GM23248 (cell line): ENCODE data around the gene FCGBP. TPM values are rescaled to one million over a fixed set of nuclear protein-coding genes. Genes with fewer than 3 reads are reported as not detected.
"Not testable (repeated sequence)": the region's sequence is repeated elsewhere in the genome, so short reads cannot be mapped to it uniquely, and the experiment has no call there.

Experiments used
- DNase-seq: peaks from one replicate; pipeline ENCODE4 v3.0.0-alpha.2; 2015
- H2AFZ ChIP-seq: fragments of 200-600 bp; sonication (generic); 2 replicates; pipeline ENCODE4 v1.6.1; 2016; ENCODE audit warnings: antibody characterized with exemption
- H3F3A ChIP-seq: fragments of 200-600 bp; sonication (generic); 2 replicates; pipeline ENCODE4 v1.6.1; 2016; ENCODE audit warnings: mild to moderate bottlenecking, antibody characterized with exemption, mixed run types; ENCODE audit not compliant: insufficient read depth
- H3K27ac ChIP-seq: fragments of 200-600 bp; sonication (generic); 2 replicates; pipeline ENCODE4 v1.5.1; 2016; ENCODE audit warnings: mild to moderate bottlenecking
- H3K27me3 ChIP-seq: fragments of 200-600 bp; sonication (generic); replicated peaks from 2 replicates; pipeline ENCODE4 v1.6.1; 2016; ENCODE audit warnings: mild to moderate bottlenecking; ENCODE audit not compliant: insufficient read depth
- H3K36me3 ChIP-seq: fragments of 200-600 bp; sonication (generic); 2 replicates; pipeline ENCODE4 v1.6.1; 2016; ENCODE audit warnings: low read depth, mild to moderate bottlenecking
- H3K4me1 ChIP-seq: fragments of 200-600 bp; sonication (generic); 2 replicates; pipeline ENCODE4 v1.6.1; 2016; ENCODE audit warnings: mild to moderate bottlenecking; ENCODE audit not compliant: insufficient read depth
- H3K4me2 ChIP-seq: fragments of 200-600 bp; sonication (generic); one replicate; pipeline ENCODE4 v1.6.1; 2016; ENCODE audit warnings: mild to moderate bottlenecking; ENCODE audit not compliant: unreplicated experiment
- H3K4me3 ChIP-seq: fragments of 200-600 bp; sonication (generic); 2 replicates; pipeline ENCODE4 v1.5.1; 2016; ENCODE audit warnings: mild to moderate bottlenecking
- H3K79me2 ChIP-seq: fragments of 200-600 bp; sonication (generic); 2 replicates; pipeline ENCODE4 v1.6.1; 2016; ENCODE audit warnings: mild to moderate bottlenecking; ENCODE audit not compliant: insufficient read depth
- H3K9ac ChIP-seq: fragments of 200-600 bp; sonication (generic); 2 replicates; pipeline ENCODE4 v1.6.1; 2016; ENCODE audit warnings: mild to moderate bottlenecking
- H3K9me2 ChIP-seq: fragments of 200-600 bp; sonication (generic); 2 replicates; pipeline ENCODE4 v1.6.1; 2016; ENCODE audit warnings: mixed run types, mild to moderate bottlenecking, moderate library complexity; ENCODE audit not compliant: insufficient read depth
- H3K9me3 ChIP-seq: fragments of 200-600 bp; sonication (generic); one replicate; pipeline ENCODE4 v1.6.1; 2017; ENCODE audit warnings: low read depth
- H4K20me1 ChIP-seq: fragments of 200-600 bp; sonication (generic); 2 replicates; pipeline ENCODE4 v1.6.0; 2016; ENCODE audit not compliant: insufficient read depth
- EZH2 ChIP-seq: fragments of 200-600 bp; sonication (generic); IDR thresholded peaks from 2 replicates; pipeline ENCODE4 v1.6.1; 2018; ENCODE audit warnings: antibody characterized with exemption, mild to moderate bottlenecking; ENCODE audit not compliant: insufficient read depth, poor library complexity, severe bottlenecking
- EZH2phosphoT487 ChIP-seq: fragments of 200-600 bp; sonication (generic); IDR thresholded peaks from 2 replicates; pipeline ENCODE4 v1.6.1; 2018; ENCODE audit warnings: antibody characterized with exemption, moderate library complexity, mild to moderate bottlenecking, low read depth; ENCODE audit not compliant: insufficient read depth
- WGBS, 2 experiments: methylation state at CpG; one replicate each; pipeline ENCODE4 v1.1.6; 2015 to 2017; ENCODE audit warnings: low lambda C conversion rate in 2 of 2, low coverage in 1 of 2; ENCODE audit errors: missing lambda C conversion rate in 2 of 2; 5-methylcytosine and 5-hydroxymethylcytosine counted together
- in situ Hi-C: fragments of 300-500 bp; cut with MboI; formaldehyde crosslinking; loops from 2 replicates; pipeline ENCODE4 v1.15.0; 2020
- polyA plus RNA-seq: library from polyadenylated mRNA; unstranded; fragments of >200 nt; fragmentation: Nextera tagmentation; extraction: Ambion mirVana; gene quantifications from 2 replicates; pipeline ENCODE4 v1.2.1, GENCODE V29; 2016
- total RNA-seq: library from RNA; depleted of rRNA; stranded (reverse); fragments of >200 nt; shearing (Covaris generic); gene quantifications from 2 replicates; pipeline ENCODE4 v1.2.3, GENCODE V29; 2014

Gene FCGBP
- total and polyA plus RNA-seq, 2 experiments from 2014 or later = not detected

DNA sequence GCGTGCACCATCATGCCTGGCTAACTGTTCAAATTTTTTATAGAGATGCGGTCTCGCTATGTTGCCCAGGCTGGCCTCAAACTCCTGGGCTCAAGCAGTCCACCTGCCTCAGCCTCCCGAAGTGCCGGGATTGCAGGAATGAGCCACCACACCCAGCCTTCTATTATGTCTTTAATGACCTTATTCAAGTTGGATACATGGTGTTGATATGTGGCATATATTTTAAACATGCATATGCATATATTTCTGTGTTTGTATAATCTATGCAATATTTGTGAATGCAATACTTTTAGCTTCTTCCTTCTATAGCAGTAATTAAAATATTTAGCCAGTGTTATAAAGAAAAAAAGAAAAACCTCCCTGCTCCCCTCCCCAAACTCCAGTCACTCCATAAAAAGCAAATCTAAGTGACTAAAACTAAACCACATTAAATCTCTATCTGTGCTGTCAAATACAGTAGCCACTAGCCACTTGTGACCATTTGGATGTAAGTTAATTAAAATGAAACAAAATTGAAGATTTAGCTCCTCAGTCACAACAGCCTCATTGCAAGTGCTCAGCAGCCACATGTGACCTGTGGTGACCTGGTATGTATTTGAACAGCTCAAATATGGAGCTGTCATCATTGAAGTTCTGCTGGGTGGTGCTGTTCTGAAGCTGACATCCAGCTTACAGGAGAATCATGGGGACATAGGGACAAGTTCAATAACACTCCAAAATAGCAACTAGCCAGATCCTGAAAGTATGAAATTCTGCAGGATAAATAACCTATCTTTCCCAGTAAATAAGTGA lies 27.4 kb downstream of the FCGBP start:
- Histone ChIP-seq H3K27me3 (no peaks in the 10 kb centered on the region; the same call in 1 of the 2 replicates), H3K9me3 (no peaks in the 10 kb centered on the region), H3K9me2 (no peaks in the 10 kb centered on the region), H3F3A (no peaks in the 10 kb centered on the region), H3K4me3 (no peak overlapping the region), H3K27ac (no peak overlapping the region), H3K4me2 (no peak overlapping the region), H3K79me2 (no peaks in the 10 kb centered on the region), H3K36me3 (no peaks in the 10 kb centered on the region), H3K9ac (no peak overlapping the region), H4K20me1 (no peaks in the 10 kb centered on the region), H2AFZ (no peak overlapping the region), H3K4me1 (no peaks in the 10 kb centered on the region)
- TF ChIP-seq EZH2 = no peak
- TF ChIP-seq EZH2phosphoT487 = no peak
- DNase-seq = no peak
- in situ Hi-C loops = no loop called here
- 75 to 79% methylated on average over 5 of the region's 5 CpGs for WGBS, 2 experiments

DNA sequence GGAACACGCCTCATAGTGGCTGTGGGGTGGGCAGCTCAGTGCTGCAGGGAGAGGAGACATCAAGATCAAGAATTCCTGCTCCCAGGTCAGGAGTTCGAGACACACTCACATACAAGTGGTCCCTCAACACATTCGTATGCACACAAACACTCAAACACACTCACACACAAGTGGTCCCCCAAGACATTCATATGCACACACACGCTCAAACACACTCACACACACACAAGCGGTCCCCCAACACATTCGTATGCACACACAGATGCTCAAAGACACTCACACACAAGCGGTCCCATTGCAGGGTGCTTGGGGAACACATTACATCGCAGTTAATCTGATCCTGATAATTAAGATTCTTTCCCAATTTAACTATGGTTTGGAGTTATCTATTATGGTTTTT lies 28.2 kb downstream of the FCGBP start:
- WGBS, 2 experiments = 46 to 48% methylated on average over 8 of the region's 8 CpGs
- H3K27ac ChIP-seq = no peak overlapping the region
- H3K4me2 ChIP-seq = no peak overlapping the region
- H3K4me3 ChIP-seq = no peak overlapping the region
- H4K20me1 ChIP-seq = no peaks in the 10 kb centered on the region
- no peak overlapping the region for H2AFZ ChIP-seq
- H3K79me2 ChIP-seq = no peaks in the 10 kb centered on the region
- no peaks in the 10 kb centered on the region for H3K9me3 ChIP-seq
- in situ Hi-C loops = no loop called here
- no peak for TF ChIP-seq EZH2
- TF ChIP-seq EZH2phosphoT487 = no peak
- H3K4me1 ChIP-seq = no peaks in the 10 kb centered on the region
- no peaks in the 10 kb centered on the region for H3K36me3 ChIP-seq
- no peak overlapping the region for H3K9ac ChIP-seq
- H3K27me3 ChIP-seq = no peaks in the 10 kb centered on the region; the same call in 1 of the 2 replicates
- DNase-seq = no peak
- no peaks in the 10 kb centered on the region for H3K9me2 ChIP-seq
- H3F3A ChIP-seq = no peaks in the 10 kb centered on the region

DNA sequence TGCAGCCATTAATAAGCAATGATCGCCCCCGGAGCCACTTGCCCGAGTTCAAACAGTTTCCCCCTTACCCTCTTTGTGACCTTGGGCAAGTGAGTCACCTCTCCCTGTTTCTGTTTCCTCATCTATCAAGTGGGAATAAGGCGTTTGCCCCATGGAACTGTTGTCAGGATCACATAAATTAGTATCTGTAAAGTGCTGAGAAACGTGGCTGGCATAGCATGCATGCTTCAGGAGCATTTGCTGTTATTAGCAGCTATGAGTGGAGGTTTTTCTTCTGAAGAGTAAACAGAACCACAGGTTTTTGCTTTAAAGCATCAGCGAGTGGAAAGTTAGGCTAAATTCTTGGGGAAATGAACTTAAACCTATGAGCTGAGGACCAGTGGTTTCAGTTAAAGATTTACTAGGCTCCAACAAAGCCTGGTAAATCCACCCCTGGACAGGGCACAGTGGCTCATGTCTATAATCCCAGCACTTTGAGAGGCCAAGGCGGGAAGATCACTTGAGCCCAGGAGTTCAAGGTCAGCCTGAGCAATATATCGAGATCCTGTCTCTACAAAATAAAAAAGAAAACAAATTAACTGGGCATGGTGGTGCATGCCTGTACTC lies 30.8 kb downstream of the FCGBP start:
- H3K4me1 ChIP-seq, DNase-seq, H3K4me3 ChIP-seq, H3K79me2 ChIP-seq, H3K9ac ChIP-seq, H2AFZ ChIP-seq, H3K9me3 ChIP-seq, in situ Hi-C loops, H3K36me3 ChIP-seq, H4K20me1 ChIP-seq, H3F3A ChIP-seq, H3K4me2 ChIP-seq, H3K27ac ChIP-seq, H3K27me3 ChIP-seq, H3K9me2 ChIP-seq: not testable (repeated sequence)
- 14 to 30% methylated on average over 2 to 3 of the region's 8 CpGs for WGBS, 2 experiments

DNA sequence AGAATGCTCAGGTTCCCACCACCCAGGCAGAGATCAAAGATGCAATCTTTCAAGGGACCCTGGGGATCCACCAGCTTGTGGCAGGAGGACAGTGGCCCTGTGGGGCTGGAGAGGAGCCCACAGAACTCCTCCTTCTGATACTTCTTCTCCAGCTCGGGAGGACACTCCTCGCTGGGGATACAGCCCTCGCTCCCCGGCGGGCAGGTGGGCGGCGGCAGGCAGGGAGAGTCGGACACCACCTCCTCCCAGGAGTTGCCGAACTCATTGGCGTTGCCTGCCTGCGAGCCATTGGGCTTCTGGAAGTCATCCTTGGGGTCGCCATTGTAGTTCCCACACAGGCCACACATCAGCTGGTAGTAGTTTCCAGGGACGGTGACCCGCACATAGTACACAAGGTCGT lies 32.1 kb downstream of the FCGBP start:
- not testable (repeated sequence) for H3K9me2 ChIP-seq, H4K20me1 ChIP-seq
- WGBS, 2 experiments = 45 to 61% methylated on average over 11 of the region's 15 CpGs

DNA sequence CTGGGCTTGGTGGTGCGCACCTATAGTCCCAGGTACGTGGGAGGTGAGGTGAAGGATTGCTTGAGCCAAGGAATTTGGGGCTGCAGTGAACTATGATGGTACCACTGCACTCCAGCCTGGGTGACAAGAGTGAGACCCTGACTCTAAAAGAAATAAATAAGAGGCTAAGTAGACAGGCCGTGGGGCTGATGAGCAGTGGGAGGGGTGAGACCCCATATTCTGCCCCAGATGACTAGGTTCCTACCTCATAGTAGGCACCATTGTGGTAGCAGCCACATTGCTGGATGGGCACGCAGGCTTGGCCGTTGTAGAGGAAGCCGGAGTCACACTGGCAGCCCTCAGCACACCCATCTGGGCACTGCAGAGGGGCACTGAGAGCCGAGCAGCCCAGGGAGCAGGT lies 32.8 kb downstream of the FCGBP start:
- H3K9ac ChIP-seq, H3K4me1 ChIP-seq, H3K4me3 ChIP-seq, H3K4me2 ChIP-seq, H3K79me2 ChIP-seq, H2AFZ ChIP-seq, H4K20me1 ChIP-seq, H3K27me3 ChIP-seq, H3K9me3 ChIP-seq, in situ Hi-C loops, H3K36me3 ChIP-seq, DNase-seq, H3K9me2 ChIP-seq, H3F3A ChIP-seq, H3K27ac ChIP-seq: not testable (repeated sequence)
- WGBS, 2 experiments = 38 to 75% methylated on average over 1 to 3 of the region's 7 CpGs

More for the DNA sequence above, 32.1 kb downstream of the FCGBP start:
- H3K36me3 ChIP-seq, H3K4me1 ChIP-seq, H3K9me3 ChIP-seq, H2AFZ ChIP-seq, H3K27me3 ChIP-seq, H3K9ac ChIP-seq, H3K4me3 ChIP-seq, H3F3A ChIP-seq, in situ Hi-C loops, DNase-seq, H3K4me2 ChIP-seq, H3K27ac ChIP-seq, H3K79me2 ChIP-seq: not testable (repeated sequence)

DNA sequence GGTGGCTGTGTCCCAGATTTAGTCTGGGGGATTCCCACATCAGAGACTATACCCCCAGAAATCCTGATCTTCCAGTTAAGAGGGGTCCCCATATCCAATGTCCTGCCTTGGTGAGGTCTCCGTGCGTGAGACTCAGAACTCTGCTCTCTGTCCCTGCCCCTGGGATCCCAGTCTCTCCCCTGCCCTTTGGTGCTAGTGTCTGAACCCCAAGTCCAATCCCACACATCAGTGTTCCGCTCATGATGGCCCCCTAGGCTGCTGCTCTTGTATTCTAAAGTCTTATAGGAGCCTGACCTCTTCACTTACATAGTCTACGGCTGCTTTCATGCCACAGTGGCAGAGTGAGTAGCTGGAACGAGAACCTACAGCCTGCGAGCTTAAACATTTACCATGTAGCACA lies 35.6 kb downstream of the FCGBP start:
- H2AFZ ChIP-seq, in situ Hi-C loops, H3K4me2 ChIP-seq, H3K4me1 ChIP-seq, H3K4me3 ChIP-seq, H3K9me2 ChIP-seq, H3K79me2 ChIP-seq, H3K27ac ChIP-seq, DNase-seq, H3K9ac ChIP-seq, H3K36me3 ChIP-seq, H3K9me3 ChIP-seq, H3F3A ChIP-seq, H4K20me1 ChIP-seq, H3K27me3 ChIP-seq: not testable (repeated sequence)
- WGBS, 2 experiments = 8 to 18% methylated on average over 2 to 4 of the region's 6 CpGs

DNA sequence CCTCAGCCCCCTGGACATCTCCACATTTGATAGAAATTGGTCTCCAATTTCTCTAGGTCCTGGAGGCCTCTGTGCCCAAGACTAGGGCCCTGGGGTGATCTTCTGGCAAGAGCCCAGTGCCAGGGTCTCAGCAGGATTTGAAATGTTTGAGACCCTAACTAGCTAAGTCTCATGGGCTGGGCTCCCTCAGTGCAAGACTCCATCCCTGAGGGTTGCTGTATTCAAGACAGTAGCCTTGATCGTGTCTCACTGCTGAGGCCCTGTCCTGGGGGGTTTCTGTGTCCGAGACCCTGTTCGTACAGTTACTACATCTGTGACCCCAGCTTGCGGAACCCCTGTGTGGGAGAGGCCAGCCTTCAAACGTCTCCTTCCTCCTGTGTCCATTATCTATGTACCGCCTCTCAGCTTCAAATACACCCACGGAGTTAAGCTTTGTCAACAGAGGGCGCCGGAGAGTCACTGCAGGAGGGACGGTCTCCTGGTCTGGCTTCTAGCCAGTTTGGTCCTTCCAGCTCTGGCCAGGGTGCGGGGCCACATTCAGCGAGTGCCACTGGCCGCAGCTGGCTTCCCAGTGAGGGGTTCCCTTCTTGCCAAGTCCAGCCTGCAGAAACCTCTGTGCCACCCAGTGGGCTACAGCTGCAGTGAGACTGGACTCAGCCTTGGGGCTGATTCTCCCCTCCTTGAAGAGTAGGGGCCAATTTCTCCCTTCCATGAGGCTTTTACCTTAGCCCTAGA lies 36.8 kb downstream of the FCGBP start:
- H3F3A ChIP-seq, H3K79me2 ChIP-seq, H3K9me2 ChIP-seq, H3K36me3 ChIP-seq, H2AFZ ChIP-seq, H4K20me1 ChIP-seq, H3K4me1 ChIP-seq, H3K9ac ChIP-seq, in situ Hi-C loops, H3K4me3 ChIP-seq, H3K27me3 ChIP-seq, H3K9me3 ChIP-seq, H3K27ac ChIP-seq, H3K4me2 ChIP-seq: not testable (repeated sequence)
- DNase-seq = peak; percentile 18
- WGBS, 2 experiments = 11 to 12% methylated on average over 8 to 10 of the region's 13 CpGs
